Nasal cavity respiratory epithelium epithelial cell of viscerocranial mucosa (primary cell): Measurements from ENCODE around the gene ANKRD35. TPM values are rescaled to one million over a fixed set of nuclear protein-coding genes. Genes with fewer than 3 reads are reported as not detected.

Experiments used
- total RNA-seq: library from RNA; depleted of rRNA; stranded (reverse); fragments of >200 nt; gene quantifications from 2 replicates; pipeline ENCODE4 v1.2.3, GENCODE V29; 2014

ANKRD35 gene, protein sequence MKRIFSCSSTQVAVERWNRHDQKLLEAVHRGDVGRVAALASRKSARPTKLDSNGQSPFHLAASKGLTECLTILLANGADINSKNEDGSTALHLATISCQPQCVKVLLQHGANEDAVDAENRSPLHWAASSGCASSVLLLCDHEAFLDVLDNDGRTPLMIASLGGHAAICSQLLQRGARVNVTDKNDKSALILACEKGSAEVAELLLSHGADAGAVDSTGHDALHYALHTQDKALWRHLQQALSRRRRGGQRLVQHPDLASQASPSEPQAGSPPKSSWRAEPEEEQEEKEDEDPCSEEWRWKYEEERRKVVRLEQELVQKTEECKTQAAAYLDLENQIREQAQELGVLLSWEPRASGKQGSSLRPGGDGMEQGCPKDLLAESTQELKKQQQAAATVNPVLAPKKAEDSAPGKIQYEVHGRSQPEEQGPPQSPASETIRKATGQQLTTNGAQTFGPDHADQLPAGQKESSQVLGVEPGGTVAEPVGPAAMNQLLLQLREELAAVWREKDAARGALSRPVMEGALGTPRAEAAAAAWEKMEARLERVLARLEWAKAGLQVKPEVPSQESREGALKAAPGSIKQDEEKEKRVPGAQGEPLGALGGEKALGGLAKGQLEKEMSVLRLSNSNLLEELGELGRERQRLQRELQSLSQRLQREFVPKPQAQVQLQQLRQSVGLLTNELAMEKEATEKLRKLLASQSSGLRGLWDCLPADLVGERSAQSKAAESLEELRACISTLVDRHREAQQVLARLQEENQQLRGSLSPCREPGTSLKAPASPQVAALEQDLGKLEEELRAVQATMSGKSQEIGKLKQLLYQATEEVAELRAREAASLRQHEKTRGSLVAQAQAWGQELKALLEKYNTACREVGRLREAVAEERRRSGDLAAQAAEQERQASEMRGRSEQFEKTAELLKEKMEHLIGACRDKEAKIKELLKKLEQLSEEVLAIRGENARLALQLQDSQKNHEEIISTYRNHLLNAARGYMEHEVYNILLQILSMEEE
- 0.68 and 3.8 TPM in 2 replicates for total RNA-seq

GRCh38 chr1:145885738-145886287 lies at the start of gene ANKRD35:
Gene ANKRD35, minus strand, starts transcription at chr1:145885866. Its CDS starts 108 bp downstream, at chr1:145885758.

GRCh38 chr1:145927063-145927886 lies 41.6 kb upstream of the ANKRD35 start, which contains the start of gene RBM8A:
Gene RBM8A, minus strand, starts transcription at chr1:145927484. Its CDS starts 58 bp downstream, at chr1:145927426.

GRCh38 chr1:145918144-145918991 lies 32.7 kb upstream of the ANKRD35 start, which contains the start of gene PEX11B:
Gene PEX11B, minus strand, starts transcription at chr1:145918717. Its CDS starts 29 bp downstream, at chr1:145918688.

DNA sequence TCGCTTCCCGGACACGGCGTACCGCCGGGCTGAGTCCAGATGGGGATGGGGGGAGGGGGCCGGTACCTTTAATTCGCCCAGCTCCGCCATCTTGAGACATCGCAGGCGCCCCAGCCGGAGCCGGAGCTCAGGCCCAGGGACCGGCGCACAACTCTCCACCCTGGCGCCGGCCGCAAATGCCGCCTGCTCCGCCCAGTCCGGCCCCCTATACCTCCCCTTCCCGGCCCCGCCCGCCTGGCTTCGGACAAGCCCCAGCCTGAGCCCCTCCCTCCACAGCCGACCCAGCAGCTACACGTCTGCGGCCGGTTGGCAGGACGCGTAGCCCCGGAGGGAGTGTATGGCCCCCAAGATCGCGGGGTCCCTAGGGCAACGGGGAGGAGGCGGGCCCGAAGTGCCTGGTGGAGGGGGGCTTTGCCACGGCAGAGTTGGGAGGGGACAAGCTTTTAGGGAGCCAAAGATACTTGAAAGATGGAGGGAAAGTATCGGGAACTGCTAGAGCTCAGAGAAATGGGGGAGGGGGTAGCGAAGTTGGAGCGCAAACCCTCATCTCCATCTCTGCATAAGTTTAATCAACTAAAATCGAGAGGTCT lies 26.7 kb downstream of the ANKRD35 start, which contains the start of gene PIAS3:
Gene PIAS3, minus strand, starts transcription at position 181 of the 590 bp plus-strand sequence. Its CDS starts 91 bp downstream, at position 90.

GRCh38 chr1:145845514-145846161 lies 40.0 kb downstream of the ANKRD35 start, which contains the start of gene NUDT17:
Gene NUDT17, plus strand, starts transcription at chr1:145845630. Its CDS starts 11 bp downstream, at chr1:145845641.

DNA sequence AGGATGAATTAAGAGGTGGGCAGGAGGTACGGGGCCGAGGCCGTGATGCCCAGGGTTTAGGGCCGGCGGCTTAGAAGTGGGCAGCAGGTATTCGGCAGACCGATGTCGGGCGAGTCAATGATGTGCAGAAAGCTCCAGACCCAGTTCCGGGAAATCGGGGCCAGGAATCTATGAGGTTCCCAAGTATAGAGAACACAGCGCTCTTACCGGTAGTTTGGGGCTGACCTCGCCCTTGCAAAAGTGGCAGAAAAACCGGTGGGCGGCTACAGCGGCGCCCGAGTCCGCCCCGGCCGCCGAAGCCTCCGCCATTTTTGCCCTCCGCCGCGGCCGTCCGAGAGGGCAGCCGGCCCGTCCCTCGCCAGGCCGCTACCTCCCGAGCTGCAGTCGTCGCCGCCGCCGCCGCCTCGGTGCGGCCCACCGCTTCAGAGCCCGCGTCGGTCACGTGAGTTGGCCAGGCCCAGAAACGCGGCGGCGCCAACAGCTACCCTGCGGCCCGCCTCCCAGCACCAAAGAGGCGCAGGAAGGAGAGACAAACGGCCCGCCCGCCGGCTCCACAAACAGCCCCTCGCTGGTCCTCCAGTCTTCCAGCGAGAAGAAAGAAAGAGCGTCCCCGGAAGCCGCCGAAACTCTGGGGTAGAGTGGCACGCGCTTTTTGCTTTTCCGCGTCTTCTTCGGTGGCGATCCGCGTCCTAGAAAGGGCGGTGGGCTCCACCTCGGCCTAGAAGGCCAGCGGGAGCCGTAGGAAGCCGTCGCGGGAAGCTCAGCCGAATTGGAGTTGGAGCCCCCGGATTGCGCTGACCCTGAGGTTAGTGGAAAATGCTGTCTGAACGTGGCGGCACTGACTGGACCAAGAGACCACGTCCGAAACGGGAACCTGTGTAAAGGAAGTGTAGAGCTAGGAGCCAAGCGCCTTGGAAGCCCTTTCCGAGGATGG lies 61.8 kb downstream of the ANKRD35 start, which contains the start of the genes POLR3C and RNF115:
Gene POLR3C, plus strand, starts transcription at position 636 of the 934 bp plus-strand sequence. CDS start 1,577 bp downstream, outside the sequence.
Gene RNF115, minus strand, starts transcription at position 531 of the 934 bp plus-strand sequence. Its CDS starts 222 bp downstream, at position 309.

Other genes with a start within 250 kb of the ANKRD35 start
- 0.21 TPM in 1 of 2 replicates, not detected in the other for gene PDZK1, start 178.5 kb downstream of the ANKRD35 start, total RNA-seq
- gene CD160, start 166.4 kb downstream of the ANKRD35 start, total RNA-seq = under 0.01 TPM in 1 of 2 replicates, not detected in the other
- gene RNF115, start 61.8 kb downstream of the ANKRD35 start, total RNA-seq = 10.0 and 10.3 TPM in 2 replicates
- 32.5 and 32.6 TPM in 2 replicates for gene POLR3C, start 61.7 kb downstream of the ANKRD35 start, total RNA-seq
- 0.34 and 0.78 TPM in 2 replicates for gene NUDT17, start 40.2 kb downstream of the ANKRD35 start, total RNA-seq
- gene PIAS3, start 26.8 kb downstream of the ANKRD35 start, total RNA-seq = 5.8 and 23.1 TPM in 2 replicates
- 0.34 and 1.7 TPM in 2 replicates for gene ITGA10, start 24.2 kb upstream of the ANKRD35 start, total RNA-seq
- 15.0 and 26.4 TPM in 2 replicates for gene PEX11B, start 32.9 kb upstream of the ANKRD35 start, total RNA-seq
- 92.6 and 157 TPM in 2 replicates for gene RBM8A, start 41.6 kb upstream of the ANKRD35 start, total RNA-seq
- gene LIX1L, start 72.2 kb upstream of the ANKRD35 start, total RNA-seq = 2.4 and 6.1 TPM in 2 replicates
- gene ANKRD34A, start 78.7 kb upstream of the ANKRD35 start, total RNA-seq = under 0.01 and 0.21 TPM in 2 replicates
- 5.1 and 7.2 TPM in 2 replicates for gene POLR3GL, start 78.8 kb upstream of the ANKRD35 start, total RNA-seq
- 8.9 and 34.3 TPM in 2 replicates for gene TXNIP, start 110.7 kb upstream of the ANKRD35 start, total RNA-seq
- not detected in 2 replicates for gene HJV, start 135.9 kb upstream of the ANKRD35 start, total RNA-seq